ENCODE measurements around the gene IL17C.
"Not testable (repeated sequence)": the region's sequence is repeated elsewhere in the genome, so short reads cannot be mapped to it uniquely, and the experiment has no call there.

The IL17C gene

DNA sequence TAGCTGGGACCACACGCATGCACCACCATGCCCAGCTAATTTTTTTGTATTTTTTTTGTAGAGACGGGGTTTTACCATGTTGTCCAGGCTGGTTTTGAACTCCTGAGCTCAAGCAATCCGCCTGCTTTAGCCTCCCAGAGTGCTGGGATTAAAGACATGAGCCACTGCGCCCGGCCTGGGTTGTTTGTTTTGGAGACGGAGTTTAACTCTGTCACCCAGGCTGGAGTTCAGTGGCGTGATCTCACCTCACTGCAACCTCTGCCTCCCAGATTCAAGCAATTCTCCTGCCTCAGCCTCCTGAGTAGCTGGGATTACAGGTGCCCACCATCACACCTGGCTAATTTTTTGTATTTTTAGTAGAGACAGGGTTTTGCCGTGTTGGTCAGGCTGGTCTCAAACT lies 28.9 kb upstream of the IL17C start:
- DNase-seq (ENCODE audit: low spot score), result not testable (repeated sequence)

DNA sequence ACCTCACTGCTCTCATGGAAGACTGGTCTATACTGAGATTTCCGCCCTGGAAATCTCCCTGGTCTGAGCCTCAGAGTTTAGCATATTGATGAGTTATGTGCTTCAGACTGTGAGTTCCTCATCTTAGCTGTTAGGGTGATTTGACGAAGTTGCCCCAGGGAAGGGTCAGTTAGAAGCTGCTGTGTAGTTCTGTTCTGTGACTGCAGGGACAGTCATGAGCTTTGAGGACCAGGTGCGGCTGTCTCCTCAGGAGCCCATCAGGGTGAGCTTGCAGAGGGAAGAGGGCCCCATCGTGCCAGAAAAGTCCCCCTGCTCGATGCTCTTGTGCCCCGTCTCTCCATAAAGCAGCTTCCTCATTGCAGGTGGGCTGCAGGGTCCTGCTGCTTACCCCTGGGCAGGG lies 28.3 kb upstream of the IL17C start:
- no peak for DNase-seq (ENCODE audit: low spot score)

DNA sequence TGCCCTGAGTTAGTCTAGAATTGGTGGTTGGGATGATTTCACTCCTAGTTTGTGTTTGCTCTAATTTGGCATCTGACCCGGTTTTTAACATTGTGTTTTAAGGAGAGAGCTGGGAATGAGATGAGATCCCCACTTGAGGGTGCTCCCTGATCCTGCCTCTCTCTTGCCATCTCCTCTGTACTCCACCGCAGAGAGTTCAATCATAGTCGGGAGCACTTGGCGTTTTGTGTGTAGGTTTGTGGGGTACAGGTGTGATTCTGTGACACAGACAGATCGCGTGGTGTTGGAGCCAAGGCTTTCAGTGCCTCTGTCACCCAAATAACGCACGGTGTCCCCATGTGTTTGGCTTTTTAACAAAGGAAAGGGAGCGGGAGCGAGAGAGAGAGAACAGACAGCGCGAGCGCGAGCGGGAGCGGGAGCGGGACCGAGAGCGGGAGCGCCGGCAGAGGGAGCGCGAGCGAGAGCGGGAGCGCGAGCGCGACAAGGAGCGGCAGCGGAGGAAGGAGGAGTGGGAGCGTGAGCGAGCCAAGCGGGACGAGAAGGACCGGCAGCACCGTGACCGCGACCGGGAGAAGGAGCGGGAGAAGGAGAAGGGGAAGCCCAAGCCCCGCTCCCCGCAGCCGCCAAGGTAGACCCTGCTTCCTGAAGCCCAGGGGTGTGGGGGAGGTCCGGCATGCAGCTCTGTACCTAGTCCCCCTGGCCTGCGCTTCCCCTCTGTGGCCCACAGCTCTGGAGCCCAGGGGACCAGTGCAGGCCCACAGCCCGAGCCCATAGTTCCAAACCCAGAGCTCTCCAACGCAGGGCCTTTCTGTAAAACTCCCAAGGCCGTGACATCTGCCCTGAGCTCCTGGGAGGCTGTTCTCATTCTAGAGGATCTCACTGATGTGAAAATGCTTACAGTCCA lies 27.2 kb upstream of the IL17C start:
- DNase-seq (ENCODE audit: low spot score), result no peak

DNA sequence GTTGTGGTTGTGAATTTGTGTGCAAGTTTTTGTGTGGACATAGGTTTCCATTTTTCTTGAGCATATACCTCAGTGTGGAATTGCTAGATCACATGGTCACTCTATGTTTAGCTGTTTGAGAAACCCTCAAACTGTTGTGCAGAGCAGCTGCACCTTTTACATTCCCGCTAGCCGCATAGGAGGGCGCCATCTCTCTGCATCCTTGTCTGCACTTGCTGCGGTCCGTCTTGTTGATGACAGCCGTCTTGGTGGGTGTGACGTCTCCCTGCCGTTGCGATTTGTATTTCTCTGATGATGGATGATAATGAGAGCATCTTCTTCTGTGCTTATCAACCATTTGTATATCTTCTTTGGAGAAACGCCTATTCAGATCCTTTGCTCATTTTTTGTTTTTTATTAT lies 25.1 kb upstream of the IL17C start:
- no peak for DNase-seq (ENCODE audit: low spot score)

DNA sequence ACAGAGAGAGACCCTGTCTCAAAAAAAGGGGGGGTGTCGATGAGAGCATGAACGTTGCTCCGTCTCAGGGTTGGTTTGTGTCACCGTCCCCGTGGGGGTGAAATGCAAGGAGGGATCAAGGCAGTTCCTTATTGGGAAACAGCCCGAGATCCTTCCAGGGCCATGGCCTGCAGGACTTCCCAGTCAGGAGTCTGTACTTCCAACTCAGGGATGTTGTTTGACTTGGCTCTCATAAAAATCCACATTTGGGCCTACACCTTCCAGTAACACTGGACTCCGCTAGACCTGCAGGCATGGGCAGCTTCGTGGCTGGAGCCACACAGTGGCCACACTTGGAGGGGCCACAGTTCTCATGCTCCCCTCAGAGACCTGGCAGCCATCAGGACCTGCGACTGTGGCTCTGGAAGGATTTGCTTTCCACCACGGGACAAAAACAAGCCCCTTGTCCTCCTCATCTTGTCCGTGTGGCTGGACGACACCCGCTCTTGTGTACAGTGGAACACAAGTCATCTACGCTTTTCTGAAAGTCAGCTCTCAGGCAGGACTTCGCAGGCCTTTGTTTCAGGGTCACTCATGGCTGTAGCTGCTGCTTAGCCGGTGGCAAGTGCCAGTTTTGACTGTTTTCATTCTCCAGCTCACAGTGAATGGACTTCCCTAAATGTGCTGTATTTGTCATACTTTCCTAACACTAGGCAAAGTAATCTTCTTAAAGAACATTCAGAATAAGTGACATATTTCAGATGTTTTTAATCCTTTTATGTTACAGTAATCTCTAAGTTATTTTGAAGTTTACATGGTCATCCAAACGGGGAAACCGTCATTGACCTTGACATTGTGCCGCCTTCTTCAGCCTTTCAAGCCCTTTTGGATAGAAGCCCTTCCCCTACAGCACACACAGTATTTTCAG lies 24.2 kb upstream of the IL17C start:
- no peak for DNase-seq (ENCODE audit: low spot score)

DNA sequence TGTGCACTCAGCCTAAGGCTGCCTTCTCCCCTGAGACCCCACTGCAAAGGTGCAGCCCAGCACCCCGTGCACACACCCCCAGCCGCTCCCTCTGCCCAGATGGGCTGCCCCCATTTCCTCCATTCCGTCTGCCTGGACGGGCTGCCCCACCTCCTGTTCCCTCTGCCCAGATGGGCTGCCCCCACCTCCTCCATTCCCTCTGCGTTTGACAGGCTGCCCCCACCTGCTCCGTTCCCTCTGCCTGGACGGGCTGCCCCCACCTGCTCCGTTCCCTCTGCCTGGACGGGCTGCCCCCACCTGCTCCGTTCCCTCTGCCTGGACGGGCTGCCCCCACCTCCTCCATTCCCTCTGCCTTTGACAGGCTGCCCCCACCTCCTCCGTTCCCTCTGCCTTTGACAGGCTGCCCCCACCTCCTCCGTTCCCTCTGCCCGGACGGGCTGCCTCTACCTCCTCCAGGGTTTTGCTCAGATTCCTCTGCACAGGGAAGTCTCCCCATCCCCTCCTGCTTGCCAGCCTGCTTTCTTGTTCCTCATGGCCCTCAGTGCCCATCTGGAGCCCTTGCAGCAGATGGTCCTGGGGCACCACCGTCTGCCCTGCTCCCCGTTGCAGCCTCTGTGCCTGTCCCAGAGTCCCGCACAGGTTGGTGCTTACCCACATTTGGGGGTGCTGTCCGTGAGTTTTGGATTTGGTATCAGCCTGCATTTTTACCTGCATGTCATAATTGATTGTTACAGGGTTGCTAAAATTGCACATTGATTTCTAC lies 23.4 kb upstream of the IL17C start:
- no peak for DNase-seq (ENCODE audit: low spot score)

DNA sequence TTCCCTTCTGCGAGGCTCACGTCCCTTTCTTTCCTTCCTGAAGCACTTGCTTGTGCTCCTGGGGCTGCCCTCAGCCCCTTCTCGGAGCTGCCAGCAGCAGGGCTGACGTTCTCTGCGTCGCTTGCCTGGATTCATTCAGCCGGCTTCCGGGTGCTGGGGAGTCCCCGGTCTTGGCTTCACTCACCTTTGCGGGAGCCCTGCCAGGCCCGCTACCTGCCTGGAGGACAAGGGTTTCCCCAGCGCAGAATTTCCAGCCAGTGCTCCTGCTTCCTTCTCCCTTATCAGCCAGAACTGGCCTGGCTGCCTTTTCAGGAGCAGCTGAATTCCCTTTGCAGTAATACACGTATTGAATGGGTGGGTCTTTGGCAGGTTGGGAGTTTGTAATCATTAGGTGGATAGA lies 22.1 kb upstream of the IL17C start:
- DNase-seq (ENCODE audit: low spot score), result no peak

DNA sequence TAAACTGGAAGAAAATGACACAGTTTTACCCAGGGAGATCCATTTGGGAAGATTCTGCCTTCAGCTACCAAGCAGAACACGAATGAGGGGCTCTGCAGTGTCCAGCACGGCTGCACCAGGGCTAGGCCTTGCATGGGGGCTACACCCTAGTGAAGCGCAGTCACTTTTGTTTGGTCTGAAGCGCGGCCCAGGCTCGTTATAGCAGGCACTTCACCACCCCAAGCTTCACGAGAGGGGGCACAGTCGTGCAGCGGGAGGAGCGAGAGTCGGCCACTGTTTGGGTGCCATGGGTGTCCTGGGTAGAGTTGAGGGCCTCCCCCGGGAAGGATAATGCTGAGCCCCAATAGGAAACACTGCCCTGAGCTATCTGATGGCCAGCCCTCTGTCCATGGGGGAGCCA lies 21.6 kb upstream of the IL17C start:
- DNase-seq (ENCODE audit: low spot score), result no peak

DNA sequence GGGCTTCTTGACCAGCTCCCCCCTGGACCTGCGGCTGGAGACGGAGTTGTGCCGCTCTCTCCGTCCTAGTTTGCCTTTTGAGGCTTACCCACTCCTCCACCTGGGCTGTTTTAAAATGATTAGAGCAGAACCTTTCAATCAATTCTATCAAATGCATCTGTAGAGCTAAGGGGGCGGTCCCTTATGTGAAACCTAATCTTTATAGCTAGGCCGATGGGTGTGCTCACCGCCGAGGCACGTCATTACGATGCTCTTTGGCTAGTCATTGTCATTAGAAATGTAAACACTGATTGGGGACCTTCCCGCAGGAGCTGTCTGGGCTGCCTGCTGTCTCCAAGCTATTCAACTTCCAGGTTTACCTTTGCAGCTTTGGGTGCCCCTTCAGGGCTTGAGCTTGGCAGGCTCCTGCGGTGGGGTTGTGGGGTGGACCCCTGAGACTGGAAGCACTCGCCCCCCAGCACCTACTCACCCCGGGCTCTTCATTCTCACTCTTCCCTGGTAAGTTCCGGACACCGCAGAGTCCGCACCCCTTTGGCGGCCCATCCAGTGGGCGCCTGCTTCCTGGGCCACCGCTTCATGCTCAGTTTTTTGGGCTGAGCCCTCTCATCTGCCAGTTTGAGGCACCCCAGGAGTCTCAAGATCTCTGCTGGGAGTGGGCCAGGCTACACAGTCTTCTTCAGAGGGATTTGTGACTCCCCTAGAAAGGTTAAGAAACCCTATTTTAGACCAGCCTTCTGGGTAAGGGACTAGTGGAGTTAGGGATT lies 20.9 kb upstream of the IL17C start:
- no peak for DNase-seq (ENCODE audit: low spot score)

DNA sequence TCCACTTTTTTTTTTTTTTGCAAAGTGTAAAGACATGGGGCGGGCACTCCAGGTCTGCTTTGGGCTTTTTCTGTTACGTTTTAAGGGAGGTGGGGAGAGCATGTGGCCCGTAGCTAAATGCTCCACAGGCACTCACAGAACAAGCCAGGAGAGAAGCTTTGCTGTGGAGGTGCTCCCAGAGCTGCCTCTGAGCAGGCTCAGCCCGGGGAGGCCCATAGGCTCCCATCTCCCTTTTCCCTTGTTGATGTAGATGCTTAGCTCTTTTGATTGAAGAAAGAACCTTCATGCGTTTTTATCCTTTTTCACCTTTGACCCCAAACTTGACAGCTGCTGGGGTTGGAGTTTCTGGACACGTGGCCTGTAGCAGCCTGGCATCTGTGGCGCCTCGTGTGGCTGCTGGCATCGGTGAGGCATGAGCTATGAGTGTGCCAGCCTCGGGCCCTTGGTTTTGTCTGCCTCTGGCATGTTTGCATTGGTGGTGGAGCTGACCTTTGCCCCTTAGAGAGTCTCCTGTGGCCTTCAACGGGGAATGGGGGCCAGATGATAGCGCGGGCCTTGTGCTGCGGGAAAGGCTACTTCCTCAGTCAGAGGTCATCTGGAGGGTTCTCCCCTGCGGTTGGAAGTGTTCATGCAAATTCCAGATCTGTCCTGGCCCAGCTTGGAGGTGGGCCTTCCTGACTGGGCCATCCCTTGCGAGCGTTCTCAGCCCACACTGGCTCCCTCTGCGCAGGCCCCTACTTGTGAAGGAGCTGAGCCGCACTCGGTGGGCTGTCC lies 20.0 kb upstream of the IL17C start:
- DNase-seq (ENCODE audit: low spot score), result no peak

DNA sequence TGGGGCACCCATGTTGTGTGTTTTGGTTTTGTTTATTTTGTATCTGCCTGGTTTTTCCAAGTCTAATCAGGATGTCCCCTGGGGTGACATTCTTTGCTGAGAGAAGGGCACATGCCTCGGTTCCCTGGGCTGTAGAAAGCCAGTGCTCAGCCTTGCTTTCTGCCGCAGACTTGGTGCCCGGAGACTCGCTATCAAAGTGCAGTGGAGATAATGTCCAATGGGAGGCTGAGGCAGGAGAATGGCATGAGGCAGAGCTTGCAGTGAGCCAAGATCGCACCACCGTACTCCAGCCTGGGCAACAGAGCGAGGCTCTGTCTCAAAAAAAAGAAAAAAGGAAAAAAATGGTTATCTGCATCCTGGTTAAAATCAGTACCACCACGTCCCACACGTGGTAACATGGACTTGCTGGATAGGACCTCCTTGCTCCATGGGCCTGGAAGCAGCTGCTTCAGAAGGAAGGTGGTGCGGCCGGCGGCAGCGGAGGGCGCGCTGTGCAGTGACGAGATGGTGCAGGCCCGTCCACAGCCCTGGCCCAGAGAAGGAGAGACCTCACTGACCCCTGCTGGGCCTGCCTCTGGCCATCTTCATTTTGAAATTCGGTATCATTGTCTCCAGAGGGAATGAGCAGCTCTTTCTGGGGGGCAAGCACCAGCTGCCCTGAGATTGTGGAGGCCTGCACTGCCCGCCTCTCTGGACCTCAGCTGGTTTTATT lies 19.3 kb upstream of the IL17C start:
- DNase-seq (ENCODE audit: low spot score), result no peak

DNA sequence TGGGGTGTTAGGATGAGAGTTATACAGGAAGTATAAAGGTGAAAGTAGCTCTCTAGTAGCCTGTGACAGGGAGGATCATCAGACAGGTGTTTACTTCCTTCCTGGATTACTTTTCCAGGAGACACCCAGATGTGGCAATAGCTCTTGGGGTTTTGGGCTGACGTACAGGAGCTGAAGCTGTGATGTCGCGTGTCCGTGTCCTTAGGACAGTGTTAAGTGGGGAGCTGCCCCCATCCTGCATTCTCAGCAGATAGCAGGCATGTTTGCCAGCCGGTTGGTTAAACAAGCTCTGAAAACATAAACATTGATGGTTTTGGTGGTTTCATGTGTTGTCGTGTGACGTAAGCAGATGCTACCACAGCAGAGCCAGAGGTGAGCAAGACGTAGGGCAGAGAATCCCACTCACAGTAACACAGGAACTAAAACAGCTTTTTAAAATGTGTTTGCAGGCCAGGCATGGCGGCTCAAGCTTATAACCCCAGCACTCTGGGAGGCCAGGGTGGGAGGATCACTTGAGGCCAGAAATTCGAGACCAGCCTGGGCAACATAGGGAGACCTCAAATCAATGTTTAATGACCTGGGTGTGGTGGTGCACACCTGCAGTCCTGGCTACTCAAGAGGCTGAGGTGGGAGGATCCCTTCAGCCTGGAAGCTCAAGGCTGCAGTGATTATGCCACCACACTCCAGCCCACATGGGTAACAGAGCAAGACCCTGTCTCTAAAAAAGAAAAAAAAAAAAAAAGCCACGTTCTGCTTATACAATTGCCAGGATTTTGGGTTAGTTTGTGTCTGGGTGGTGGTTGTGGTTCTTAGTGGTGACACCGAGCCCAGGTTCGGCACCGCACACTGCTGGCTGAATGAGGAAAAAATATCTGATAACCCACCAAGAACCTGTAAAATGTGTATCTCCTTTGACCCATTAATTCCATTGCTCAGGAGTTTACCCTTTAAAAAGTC lies 18.2 kb upstream of the IL17C start:
- no peak for DNase-seq (ENCODE audit: low spot score)

DNA sequence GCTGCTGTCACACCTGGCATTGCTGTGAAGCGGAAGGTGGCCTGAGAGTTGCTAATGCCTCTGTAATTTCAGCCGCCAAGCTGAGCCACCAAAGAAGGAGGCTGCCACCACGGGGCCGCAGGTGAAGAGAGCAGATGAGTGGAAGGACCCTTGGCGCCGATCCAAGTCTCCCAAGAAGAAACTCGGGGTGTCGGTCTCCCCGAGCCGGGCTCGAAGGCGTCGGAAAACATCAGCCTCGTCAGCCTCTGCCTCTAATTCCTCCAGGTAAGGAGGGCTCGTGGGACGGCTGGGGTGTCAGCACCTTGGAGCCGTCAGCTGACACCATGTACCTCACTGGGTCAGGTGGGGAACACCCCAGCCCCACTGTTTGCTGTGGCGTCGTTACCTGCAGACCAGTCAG lies 16.2 kb upstream of the IL17C start:
- no peak for DNase-seq (ENCODE audit: low spot score)

DNA sequence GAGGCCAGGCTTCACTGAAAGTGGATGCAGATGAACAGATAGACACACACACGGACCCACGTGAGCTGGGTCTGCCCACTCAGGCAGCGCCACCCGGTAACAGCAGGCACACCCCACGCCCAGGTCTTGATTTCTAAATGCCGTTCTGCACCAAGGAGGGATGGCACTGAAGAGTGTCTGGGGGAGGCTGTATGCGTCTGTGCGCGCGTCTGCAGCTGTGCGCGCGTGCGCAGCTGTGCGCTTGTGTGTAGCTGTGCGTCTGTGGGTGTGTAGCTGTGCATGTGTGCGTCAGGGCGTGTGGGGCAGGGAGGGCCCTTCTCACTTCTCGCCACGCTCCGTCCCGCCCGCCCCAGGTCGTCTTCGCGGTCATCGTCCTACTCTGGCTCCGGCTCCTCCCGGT lies 15.5 kb upstream of the IL17C start:
- no peak for DNase-seq (ENCODE audit: low spot score)

DNA sequence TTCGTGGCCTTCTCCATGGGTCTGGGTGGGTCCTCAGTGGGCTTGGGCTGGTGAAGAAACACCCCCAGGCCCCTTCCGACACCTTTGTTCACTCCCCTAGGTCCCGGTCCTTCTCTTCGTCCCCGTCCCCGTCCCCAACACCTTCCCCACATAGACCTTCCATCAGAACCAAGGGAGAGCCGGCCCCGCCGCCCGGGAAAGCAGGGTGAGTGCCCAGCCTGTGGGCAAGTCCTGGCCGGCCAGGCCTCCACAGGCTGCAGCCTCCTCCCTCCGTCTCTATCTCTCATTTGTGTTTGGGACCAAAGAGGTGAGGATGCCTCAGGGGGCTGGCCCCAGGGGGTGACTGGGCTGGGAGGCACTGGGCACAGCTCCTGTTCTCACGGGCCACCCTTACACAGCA lies 14.5 kb upstream of the IL17C start:
- no peak for DNase-seq (ENCODE audit: low spot score)

DNA sequence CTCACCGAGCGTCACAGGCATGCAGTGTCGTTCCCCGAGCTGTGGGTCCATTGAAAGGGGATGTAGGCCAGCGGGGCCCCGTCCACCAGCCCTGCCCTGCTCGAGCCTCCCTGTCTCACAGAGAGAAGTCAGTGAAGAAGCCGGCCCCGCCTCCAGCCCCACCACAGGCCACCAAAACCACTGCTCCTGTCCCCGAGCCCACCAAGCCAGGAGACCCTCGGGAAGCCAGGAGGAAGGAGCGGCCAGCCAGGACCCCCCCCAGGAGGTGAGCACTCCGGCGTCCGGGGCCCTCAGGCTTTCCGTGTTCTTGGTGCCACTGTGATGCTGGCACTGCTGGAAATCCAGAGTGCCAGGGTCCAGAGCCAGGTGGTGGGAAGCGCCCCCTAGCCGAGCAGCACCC lies 13.9 kb upstream of the IL17C start:
- no peak for DNase-seq (ENCODE audit: low spot score)

DNA sequence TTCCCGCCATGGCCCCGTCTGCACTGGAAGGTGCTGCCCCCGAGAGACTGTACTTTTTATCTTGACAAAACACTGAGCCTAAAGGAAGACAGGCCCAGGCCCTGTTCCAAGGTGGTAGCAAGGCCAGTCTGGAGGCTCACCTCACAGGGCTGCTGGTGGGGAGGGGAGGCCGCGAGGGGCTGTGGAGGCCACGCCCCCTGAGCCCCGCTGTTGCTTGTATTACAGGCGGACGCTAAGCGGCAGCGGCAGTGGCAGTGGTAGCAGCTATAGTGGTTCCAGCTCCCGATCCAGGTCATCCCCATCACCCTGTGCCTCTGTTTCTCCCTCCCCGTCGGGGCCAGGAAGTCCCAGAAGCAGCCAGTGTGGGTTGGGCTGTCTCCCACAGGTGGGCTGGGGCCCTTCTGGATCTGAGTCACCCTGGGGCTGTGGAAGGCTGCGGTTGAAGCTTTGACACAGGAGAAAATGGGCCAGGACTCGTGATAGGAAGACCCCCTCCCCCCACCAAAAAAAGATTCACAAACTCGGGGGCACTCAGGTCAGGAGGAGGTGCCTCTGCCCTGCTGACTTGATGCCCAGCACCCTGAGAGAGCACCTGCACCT lies 13.3 kb upstream of the IL17C start:
- DNase-seq (ENCODE audit: low spot score), result no peak

DNA sequence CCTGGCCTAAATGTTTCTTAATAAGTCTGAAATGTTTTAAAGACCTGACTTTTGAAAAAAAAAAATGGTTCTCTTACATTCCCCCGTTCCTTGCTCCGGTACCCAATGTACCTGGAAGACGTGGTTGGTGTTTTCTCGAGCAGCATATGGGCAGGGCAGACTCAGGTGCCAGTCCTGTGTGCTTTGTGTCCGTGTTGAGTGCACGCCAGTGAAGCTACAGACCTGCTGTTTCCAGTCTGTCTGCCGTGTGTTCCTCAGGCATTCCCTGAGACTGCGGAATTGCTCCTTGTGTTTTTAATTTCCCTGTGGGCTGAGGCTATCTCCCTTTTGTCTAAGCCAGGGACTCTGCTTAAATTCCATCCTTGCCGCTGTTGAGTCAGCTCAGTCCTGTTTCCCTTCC lies 11.7 kb upstream of the IL17C start:
- DNase-seq (ENCODE audit: low spot score), result no peak
